ENCODE data around the gene TP53BP1. TPM values are rescaled to one million over a fixed set of nuclear protein-coding genes. Genes with fewer than 3 reads are reported as not detected.

The TP53BP1 gene
- total RNA-seq, 4 donors from 2014 or later: 37.6 to 47.4 (median 42.4) TPM

- 9% methylated on average over 38 of the region's 39 CpGs for WGBS, 2 donors
- Histone ChIP-seq H3K27ac (peak overlapping the region in 3 of 4 donors; percentile 52 to 93 (median 77)), H3K27me3 (no peaks in the 10 kb centered on the region)
Observed at GRCh38 chr15:43511012-43511885, 18.3 kb upstream of the TP53BP1 start.

GRCh38 chr15:43510200-43511011 lies 17.4 kb upstream of the TP53BP1 start:
- DNase-seq (ENCODE audit: low spot score in 2 of 2): peak; percentile 95 to 97
- 0 to 2% methylated on average over 25 to 35 of the region's 41 CpGs for WGBS, 2 donors
- Histone ChIP-seq H3K4me1 (peaks cover 0 to 52% (median 28%) of the 10 kb centered on the region in 4 donors), H3K4me3 (peak overlapping the region; percentile 45 to 69 (median 65)), H3K27ac (peak overlapping the region; percentile 77 to 93 (median 86)), H3K27me3 (no peaks in the 10 kb centered on the region), H3K36me3 (no peaks in the 10 kb centered on the region), H3K9me3 (no peaks in the 10 kb centered on the region)
- TF ChIP-seq CTCF (IDR thresholded peaks at IDR 0.05) (peak in 4 of 5 experiments; percentile 14 to 59 (median 39)), POLR2A (IDR thresholded peaks at IDR 0.05) (peak; percentile 60 to 69), EP300 (IDR thresholded peaks at IDR 0.05) (peak; percentile 71 to 85)

More at GRCh38 chr15:43511012-43511885, 18.3 kb upstream of the TP53BP1 start:
- DNase-seq (ENCODE audit: low spot score in 2 of 2): no peak
- H3K36me3 ChIP-seq: no peaks in the 10 kb centered on the region
- TF ChIP-seq CTCF (IDR thresholded peaks at IDR 0.05) (peak in 1 of 5 experiments; percentile 12), POLR2A (IDR thresholded peaks at IDR 0.05) (peak in 1 of 2 donors; percentile 52), EP300 (IDR thresholded peaks at IDR 0.05) (no peak)
- no peaks in the 10 kb centered on the region for H3K9me3 ChIP-seq
- peak overlapping the region; percentile 45 to 69 (median 65) for H3K4me3 ChIP-seq
- peaks cover 0 to 60% (median 27%) of the 10 kb centered on the region in 4 donors for H3K4me1 ChIP-seq

- peak overlapping the region; percentile 77 to 93 (median 86) for H3K27ac ChIP-seq
- no peak for TF ChIP-seq CTCF (IDR thresholded peaks at IDR 0.05)
- no peak for TF ChIP-seq POLR2A (IDR thresholded peaks at IDR 0.05)
- TF ChIP-seq EP300 (IDR thresholded peaks at IDR 0.05): no peak
- 14 to 23% methylated on average over 8 of the region's 8 CpGs for WGBS, 2 donors
Observed at GRCh38 chr15:43509660-43510199, 16.8 kb upstream of the TP53BP1 start.

GRCh38 chr15:43508991-43509659 lies 16.2 kb upstream of the TP53BP1 start:
- no peaks in the 10 kb centered on the region for H3K36me3 ChIP-seq
- H3K27ac ChIP-seq: peak overlapping the region; percentile 77 to 93 (median 86)
- H3K4me3 ChIP-seq: peak overlapping the region in 2 of 4 donors; percentile 45 to 69
- TF ChIP-seq EP300 (IDR thresholded peaks at IDR 0.05) (no peak), POLR2A (IDR thresholded peaks at IDR 0.05) (no peak), CTCF (IDR thresholded peaks at IDR 0.05) (no peak)
- H3K4me1 ChIP-seq: peaks cover 0 to 41% (median 26%) of the 10 kb centered on the region in 4 donors
- H3K27me3 ChIP-seq: no peaks in the 10 kb centered on the region
- H3K9me3 ChIP-seq: no peaks in the 10 kb centered on the region
- DNase-seq (ENCODE audit: low spot score in 2 of 2): peak in 1 of 2 donors; percentile 32
- 35 to 41% methylated on average over 9 of the region's 9 CpGs for WGBS, 2 donors

More at GRCh38 chr15:43509660-43510199, 16.8 kb upstream of the TP53BP1 start:
- DNase-seq (ENCODE audit: low spot score in 2 of 2): no peak
- Histone ChIP-seq H3K36me3 (no peaks in the 10 kb centered on the region), H3K27me3 (no peaks in the 10 kb centered on the region), H3K9me3 (no peaks in the 10 kb centered on the region), H3K4me3 (peak overlapping the region; percentile 45 to 69 (median 65)), H3K4me1 (peaks cover 0 to 47% (median 26%) of the 10 kb centered on the region in 4 donors)
